OCI-LY1 (cell line): ENCODE measurements around the gene ARL13A.

Source experiments
- EZH2 ChIP-seq: fragments of 200-600 bp; sonication (generic), shearing (Covaris generic); IDR thresholded peaks from 2 replicates; pipeline ENCODE4 v1.8.0; 2017; ENCODE audit warnings: borderline replicate concordance, mixed run types, mild to moderate bottlenecking, antibody characterized with exemption, low read length, moderate library complexity, mixed read lengths
- TF ChIP-seq, protein P1 (sequence below): fragments of 200-600 bp; sonication (generic), shearing (Covaris generic); IDR thresholded peaks from 2 replicates; pipeline ENCODE4 v1.5.1; 2017; ENCODE audit warnings: mild to moderate bottlenecking, antibody characterized with exemption, low read length, moderate library complexity, mixed read lengths

DNA sequence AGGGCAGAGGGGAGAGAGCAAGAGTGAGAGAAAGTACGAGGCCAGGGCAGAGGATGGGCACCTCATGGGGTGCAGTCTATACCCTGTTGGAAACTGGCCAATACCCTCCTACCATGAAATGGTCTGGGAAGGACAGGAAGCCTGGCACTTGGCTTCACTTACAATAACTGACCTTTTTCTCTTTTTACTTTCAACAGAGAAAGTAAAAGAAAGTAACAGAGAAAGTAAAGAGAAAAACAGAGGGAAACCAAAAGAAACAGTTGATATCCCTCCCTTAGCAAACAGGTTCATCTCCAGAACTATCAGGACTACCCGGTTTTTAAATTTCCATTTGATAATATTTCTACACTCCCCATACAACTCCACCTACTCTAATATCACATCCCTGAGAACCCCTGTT lies 20.6 kb downstream of the ARL13A start:
- TF ChIP-seq EZH2: no peak
- TF ChIP-seq, protein P1, sequence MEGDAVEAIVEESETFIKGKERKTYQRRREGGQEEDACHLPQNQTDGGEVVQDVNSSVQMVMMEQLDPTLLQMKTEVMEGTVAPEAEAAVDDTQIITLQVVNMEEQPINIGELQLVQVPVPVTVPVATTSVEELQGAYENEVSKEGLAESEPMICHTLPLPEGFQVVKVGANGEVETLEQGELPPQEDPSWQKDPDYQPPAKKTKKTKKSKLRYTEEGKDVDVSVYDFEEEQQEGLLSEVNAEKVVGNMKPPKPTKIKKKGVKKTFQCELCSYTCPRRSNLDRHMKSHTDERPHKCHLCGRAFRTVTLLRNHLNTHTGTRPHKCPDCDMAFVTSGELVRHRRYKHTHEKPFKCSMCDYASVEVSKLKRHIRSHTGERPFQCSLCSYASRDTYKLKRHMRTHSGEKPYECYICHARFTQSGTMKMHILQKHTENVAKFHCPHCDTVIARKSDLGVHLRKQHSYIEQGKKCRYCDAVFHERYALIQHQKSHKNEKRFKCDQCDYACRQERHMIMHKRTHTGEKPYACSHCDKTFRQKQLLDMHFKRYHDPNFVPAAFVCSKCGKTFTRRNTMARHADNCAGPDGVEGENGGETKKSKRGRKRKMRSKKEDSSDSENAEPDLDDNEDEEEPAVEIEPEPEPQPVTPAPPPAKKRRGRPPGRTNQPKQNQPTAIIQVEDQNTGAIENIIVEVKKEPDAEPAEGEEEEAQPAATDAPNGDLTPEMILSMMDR: no peak
